ENCODE results near the gene HABP2. TPM values are rescaled to one million over a fixed set of nuclear protein-coding genes. Genes with fewer than 3 reads are reported as not detected.

The HABP2 gene
- total RNA-seq, 1 donor from 2014 or later = 0.11 TPM

DNA sequence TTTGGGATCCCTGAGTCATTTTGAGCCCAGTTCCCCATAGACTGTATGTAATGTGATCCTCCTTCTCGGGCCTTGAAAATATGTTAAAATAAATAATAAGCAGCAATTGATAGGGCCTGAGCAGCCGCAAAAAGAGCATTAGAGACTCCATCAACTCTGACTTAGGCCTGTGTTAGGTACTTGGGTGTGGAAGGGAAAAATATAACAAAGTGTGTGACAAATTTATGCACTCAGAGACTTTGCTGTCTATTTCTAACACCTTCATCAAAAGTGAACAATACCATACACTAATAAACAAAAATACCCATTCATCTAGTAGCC lies 31.4 kb upstream of the HABP2 start:
- H3K4me1 Mint-ChIP-seq (ENCODE audit: unreplicated experiment) = peaks cover 3% of the 10 kb centered on the region
- no peak overlapping the region for H3K27ac Mint-ChIP-seq (ENCODE audit: unreplicated experiment)
- H3K9me3 Mint-ChIP-seq (ENCODE audit: unreplicated experiment) = no peaks in the 10 kb centered on the region
- H3K36me3 Mint-ChIP-seq (ENCODE audit: unreplicated experiment) = no peaks in the 10 kb centered on the region
- peaks cover 10% of the 10 kb centered on the region for H3K27me3 Mint-ChIP-seq (ENCODE audit: unreplicated experiment)
- no peak for DNase-seq (ENCODE audit: extremely low spot score, unreplicated experiment)
- H3K4me3 Mint-ChIP-seq (ENCODE audit: unreplicated experiment) = no peak overlapping the region
- TF ChIP-seq, protein P1, sequence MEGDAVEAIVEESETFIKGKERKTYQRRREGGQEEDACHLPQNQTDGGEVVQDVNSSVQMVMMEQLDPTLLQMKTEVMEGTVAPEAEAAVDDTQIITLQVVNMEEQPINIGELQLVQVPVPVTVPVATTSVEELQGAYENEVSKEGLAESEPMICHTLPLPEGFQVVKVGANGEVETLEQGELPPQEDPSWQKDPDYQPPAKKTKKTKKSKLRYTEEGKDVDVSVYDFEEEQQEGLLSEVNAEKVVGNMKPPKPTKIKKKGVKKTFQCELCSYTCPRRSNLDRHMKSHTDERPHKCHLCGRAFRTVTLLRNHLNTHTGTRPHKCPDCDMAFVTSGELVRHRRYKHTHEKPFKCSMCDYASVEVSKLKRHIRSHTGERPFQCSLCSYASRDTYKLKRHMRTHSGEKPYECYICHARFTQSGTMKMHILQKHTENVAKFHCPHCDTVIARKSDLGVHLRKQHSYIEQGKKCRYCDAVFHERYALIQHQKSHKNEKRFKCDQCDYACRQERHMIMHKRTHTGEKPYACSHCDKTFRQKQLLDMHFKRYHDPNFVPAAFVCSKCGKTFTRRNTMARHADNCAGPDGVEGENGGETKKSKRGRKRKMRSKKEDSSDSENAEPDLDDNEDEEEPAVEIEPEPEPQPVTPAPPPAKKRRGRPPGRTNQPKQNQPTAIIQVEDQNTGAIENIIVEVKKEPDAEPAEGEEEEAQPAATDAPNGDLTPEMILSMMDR (IDR thresholded peaks at IDR 0.05) = no peak

DNA sequence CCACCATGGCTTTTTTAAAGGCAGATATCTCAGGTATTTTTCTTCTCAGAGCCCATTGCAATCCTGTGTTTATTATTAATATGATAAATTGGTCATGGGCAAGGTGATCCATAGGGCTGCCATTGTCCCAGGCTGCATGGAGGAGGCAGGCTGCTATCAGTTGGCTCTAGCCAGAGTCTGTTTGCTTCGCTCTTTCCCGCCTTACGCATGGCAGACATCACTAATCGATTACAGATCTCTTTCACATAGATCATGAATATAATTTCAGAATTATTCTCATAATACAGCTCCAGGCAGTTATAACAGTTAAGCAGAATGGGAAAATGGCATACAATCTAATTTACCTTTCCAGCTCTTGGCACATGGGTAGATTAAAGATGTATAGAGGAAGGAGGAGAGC lies 30.4 kb upstream of the HABP2 start:
- Mint-ChIP-seq H3K4me3 (ENCODE audit: unreplicated experiment) (no peak overlapping the region), H3K9me3 (ENCODE audit: unreplicated experiment) (no peaks in the 10 kb centered on the region), H3K36me3 (ENCODE audit: unreplicated experiment) (no peaks in the 10 kb centered on the region), H3K27me3 (ENCODE audit: unreplicated experiment) (peaks cover 12% of the 10 kb centered on the region), H3K27ac (ENCODE audit: unreplicated experiment) (no peak overlapping the region), H3K4me1 (ENCODE audit: unreplicated experiment) (peaks cover 7% of the 10 kb centered on the region)
- no peak for DNase-seq (ENCODE audit: extremely low spot score, unreplicated experiment)
- TF ChIP-seq, protein P1 (IDR thresholded peaks at IDR 0.05) = no peak

DNA sequence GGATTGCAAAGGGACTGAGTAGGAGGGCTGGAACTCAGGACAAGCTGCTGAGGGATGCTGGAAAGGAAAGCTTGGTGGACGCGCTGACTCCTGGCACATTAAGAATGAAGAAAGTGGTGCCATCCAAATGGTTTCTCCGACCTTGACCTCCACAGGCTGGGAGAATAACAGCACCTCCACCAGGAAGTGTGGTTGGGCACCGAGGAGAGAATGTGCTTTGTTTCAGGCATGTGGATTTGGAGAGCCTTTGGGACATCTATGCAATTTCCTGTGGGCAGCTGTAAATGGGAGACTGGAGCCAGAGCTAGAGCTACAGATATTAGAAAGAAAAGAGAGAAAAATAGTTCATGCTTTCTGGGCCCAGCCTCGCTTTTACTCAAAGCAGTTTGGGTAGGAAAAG lies 29.8 kb upstream of the HABP2 start:
- Mint-ChIP-seq H3K27ac (ENCODE audit: unreplicated experiment) (no peak overlapping the region), H3K4me1 (ENCODE audit: unreplicated experiment) (peaks cover 8% of the 10 kb centered on the region), H3K4me3 (ENCODE audit: unreplicated experiment) (no peak overlapping the region), H3K36me3 (ENCODE audit: unreplicated experiment) (no peaks in the 10 kb centered on the region), H3K27me3 (ENCODE audit: unreplicated experiment) (peaks cover 14% of the 10 kb centered on the region), H3K9me3 (ENCODE audit: unreplicated experiment) (no peaks in the 10 kb centered on the region)
- TF ChIP-seq, protein P1 (IDR thresholded peaks at IDR 0.05) = no peak
- no peak for DNase-seq (ENCODE audit: extremely low spot score, unreplicated experiment)

DNA sequence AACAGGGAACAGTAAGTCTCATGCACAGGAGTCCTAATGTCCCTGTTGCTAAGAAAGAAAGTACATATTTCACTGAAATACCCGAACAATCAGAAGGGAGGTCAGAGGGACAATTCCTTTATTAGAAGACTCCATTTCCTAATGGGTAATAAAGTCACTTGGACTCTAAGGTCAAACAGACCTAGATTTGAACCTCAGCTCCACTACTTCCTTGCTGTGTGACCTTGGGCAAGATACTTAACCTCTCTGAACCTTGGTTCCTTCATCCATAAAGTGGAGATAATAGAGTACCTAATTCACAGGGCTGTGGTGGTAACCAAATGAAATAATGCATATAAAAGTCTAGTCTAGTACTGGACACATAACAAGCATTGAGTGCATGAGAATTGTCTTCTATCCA lies 29.2 kb upstream of the HABP2 start:
- peaks cover 14% of the 10 kb centered on the region for H3K27me3 Mint-ChIP-seq (ENCODE audit: unreplicated experiment)
- TF ChIP-seq, protein P1 (IDR thresholded peaks at IDR 0.05) = no peak
- no peak for DNase-seq (ENCODE audit: extremely low spot score, unreplicated experiment)
- no peak overlapping the region for H3K4me3 Mint-ChIP-seq (ENCODE audit: unreplicated experiment)
- no peak overlapping the region for H3K27ac Mint-ChIP-seq (ENCODE audit: unreplicated experiment)
- peaks cover 8% of the 10 kb centered on the region for H3K4me1 Mint-ChIP-seq (ENCODE audit: unreplicated experiment)
- H3K36me3 Mint-ChIP-seq (ENCODE audit: unreplicated experiment) = no peaks in the 10 kb centered on the region
- no peaks in the 10 kb centered on the region for H3K9me3 Mint-ChIP-seq (ENCODE audit: unreplicated experiment)

DNA sequence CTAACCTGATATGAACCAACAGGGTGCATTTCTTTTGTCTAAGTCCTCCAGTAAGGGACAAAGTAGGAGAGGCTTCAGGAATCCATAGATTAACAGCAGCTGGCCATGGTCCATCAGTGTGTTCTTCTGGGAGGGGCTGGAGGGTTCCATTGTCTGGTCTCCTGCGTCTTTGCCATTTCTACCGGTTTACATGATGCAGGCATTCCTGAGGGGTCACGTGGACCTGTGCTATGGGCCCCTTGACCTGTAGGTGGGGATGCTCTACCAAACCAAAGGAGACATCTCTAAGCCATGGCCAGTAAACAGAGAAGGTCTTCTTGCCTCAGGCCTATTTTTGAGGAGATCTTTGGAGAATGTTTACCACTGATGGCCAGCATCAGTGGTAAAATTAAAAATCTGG lies 28.7 kb upstream of the HABP2 start:
- DNase-seq (ENCODE audit: extremely low spot score, unreplicated experiment) = no peak
- H3K9me3 Mint-ChIP-seq (ENCODE audit: unreplicated experiment) = no peaks in the 10 kb centered on the region
- H3K4me1 Mint-ChIP-seq (ENCODE audit: unreplicated experiment) = peaks cover 8% of the 10 kb centered on the region
- H3K27ac Mint-ChIP-seq (ENCODE audit: unreplicated experiment) = no peak overlapping the region
- peaks cover 14% of the 10 kb centered on the region for H3K27me3 Mint-ChIP-seq (ENCODE audit: unreplicated experiment)
- no peaks in the 10 kb centered on the region for H3K36me3 Mint-ChIP-seq (ENCODE audit: unreplicated experiment)
- H3K4me3 Mint-ChIP-seq (ENCODE audit: unreplicated experiment) = no peak overlapping the region
- TF ChIP-seq, protein P1 (IDR thresholded peaks at IDR 0.05) = no peak
